ENCODE results near the gene MOG.
"Not testable (repeated sequence)": the region's sequence is repeated elsewhere in the genome, so short reads cannot be mapped to it uniquely, and the experiment has no call there.

GRCh38 chr6:29661502-29662141 lies 4.7 kb downstream of the MOG start:
- not testable (repeated sequence) for TF ChIP-seq JUNB (IDR thresholded peaks at IDR 0.05; ENCODE audit: unreplicated experiment); EZH2phosphoT487 (IDR thresholded peaks at IDR 0.05; ENCODE audit: unreplicated experiment); POLR2AphosphoS5 (IDR thresholded peaks at IDR 0.05; ENCODE audit: low read depth); EZH2 (IDR thresholded peaks at IDR 0.05; ENCODE audit: low read depth, unreplicated experiment)
- TF ChIP-seq, protein P1, sequence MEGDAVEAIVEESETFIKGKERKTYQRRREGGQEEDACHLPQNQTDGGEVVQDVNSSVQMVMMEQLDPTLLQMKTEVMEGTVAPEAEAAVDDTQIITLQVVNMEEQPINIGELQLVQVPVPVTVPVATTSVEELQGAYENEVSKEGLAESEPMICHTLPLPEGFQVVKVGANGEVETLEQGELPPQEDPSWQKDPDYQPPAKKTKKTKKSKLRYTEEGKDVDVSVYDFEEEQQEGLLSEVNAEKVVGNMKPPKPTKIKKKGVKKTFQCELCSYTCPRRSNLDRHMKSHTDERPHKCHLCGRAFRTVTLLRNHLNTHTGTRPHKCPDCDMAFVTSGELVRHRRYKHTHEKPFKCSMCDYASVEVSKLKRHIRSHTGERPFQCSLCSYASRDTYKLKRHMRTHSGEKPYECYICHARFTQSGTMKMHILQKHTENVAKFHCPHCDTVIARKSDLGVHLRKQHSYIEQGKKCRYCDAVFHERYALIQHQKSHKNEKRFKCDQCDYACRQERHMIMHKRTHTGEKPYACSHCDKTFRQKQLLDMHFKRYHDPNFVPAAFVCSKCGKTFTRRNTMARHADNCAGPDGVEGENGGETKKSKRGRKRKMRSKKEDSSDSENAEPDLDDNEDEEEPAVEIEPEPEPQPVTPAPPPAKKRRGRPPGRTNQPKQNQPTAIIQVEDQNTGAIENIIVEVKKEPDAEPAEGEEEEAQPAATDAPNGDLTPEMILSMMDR (conservative IDR thresholded peaks at IDR 0.05; ENCODE audit: low read depth in 2 of 2) = not testable (repeated sequence)
- TF ChIP-seq, protein P2, sequence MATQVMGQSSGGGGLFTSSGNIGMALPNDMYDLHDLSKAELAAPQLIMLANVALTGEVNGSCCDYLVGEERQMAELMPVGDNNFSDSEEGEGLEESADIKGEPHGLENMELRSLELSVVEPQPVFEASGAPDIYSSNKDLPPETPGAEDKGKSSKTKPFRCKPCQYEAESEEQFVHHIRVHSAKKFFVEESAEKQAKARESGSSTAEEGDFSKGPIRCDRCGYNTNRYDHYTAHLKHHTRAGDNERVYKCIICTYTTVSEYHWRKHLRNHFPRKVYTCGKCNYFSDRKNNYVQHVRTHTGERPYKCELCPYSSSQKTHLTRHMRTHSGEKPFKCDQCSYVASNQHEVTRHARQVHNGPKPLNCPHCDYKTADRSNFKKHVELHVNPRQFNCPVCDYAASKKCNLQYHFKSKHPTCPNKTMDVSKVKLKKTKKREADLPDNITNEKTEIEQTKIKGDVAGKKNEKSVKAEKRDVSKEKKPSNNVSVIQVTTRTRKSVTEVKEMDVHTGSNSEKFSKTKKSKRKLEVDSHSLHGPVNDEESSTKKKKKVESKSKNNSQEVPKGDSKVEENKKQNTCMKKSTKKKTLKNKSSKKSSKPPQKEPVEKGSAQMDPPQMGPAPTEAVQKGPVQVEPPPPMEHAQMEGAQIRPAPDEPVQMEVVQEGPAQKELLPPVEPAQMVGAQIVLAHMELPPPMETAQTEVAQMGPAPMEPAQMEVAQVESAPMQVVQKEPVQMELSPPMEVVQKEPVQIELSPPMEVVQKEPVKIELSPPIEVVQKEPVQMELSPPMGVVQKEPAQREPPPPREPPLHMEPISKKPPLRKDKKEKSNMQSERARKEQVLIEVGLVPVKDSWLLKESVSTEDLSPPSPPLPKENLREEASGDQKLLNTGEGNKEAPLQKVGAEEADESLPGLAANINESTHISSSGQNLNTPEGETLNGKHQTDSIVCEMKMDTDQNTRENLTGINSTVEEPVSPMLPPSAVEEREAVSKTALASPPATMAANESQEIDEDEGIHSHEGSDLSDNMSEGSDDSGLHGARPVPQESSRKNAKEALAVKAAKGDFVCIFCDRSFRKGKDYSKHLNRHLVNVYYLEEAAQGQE (IDR thresholded peaks at IDR 0.05; ENCODE audit: unreplicated experiment) = not testable (repeated sequence)
